A673 (cell line): ENCODE results near the gene SCNM1. TPM values are rescaled to one million over a fixed set of nuclear protein-coding genes. Genes with fewer than 3 reads are reported as not detected.
A peak's percentile ranks its signal among the peaks of the same experiment; 100 is the strongest.
"Not testable (repeated sequence)": the region's sequence is repeated elsewhere in the genome, so short reads cannot be mapped to it uniquely, and the experiment has no call there.

Source experiments
- BruUV-seq: library from RNA; stranded (reverse); fragments of 400-500 nt; replicated peaks from 2 replicates; lab custom pipeline; 2021; lab: Mats Ljungman, UMichigan
- CTCF ChIA-PET: fragments of 300-600 bp; sonication (Branson Sonifier 250); formaldehyde crosslinking; loops from one replicate; lab custom pipeline; 2022; ENCODE audit warnings: antibody characterized with exemption; lab: Charles Lee
- POLR2A ChIA-PET: fragments of 300-600 bp; sonication (Branson Sonifier 250); formaldehyde crosslinking; loops from one replicate; lab custom pipeline; 2022; ENCODE audit warnings: antibody characterized with exemption; ENCODE audit not compliant: low non-redundant PET; lab: Charles Lee
- DNase-seq: peaks from one replicate; pipeline ENCODE4 v3.0.0-alpha.2; 2015; ENCODE audit warnings: low spot score
- H3K27ac ChIP-seq: fragments of 200-600 bp; sonication (generic); 2 replicates; pipeline ENCODE4 v1.5.1; 2016; ENCODE audit warnings: mixed run types, low read depth, mild to moderate bottlenecking, mixed read lengths, antibody characterized with exemption, low read length; ENCODE audit not compliant: poor library complexity, severe bottlenecking
- H3K27me3 ChIP-seq: fragments of 200-600 bp; sonication (generic); replicated peaks from 2 replicates; pipeline ENCODE4 v1.6.1; 2017; ENCODE audit warnings: mixed run types, low read depth, mild to moderate bottlenecking, mixed read lengths, antibody characterized with exemption, low read length; ENCODE audit not compliant: insufficient read depth, poor library complexity
- H3K36me3 ChIP-seq: fragments of 200-600 bp; sonication (generic); 2 replicates; pipeline ENCODE4 v1.6.1; 2016; ENCODE audit warnings: mixed run types, mild to moderate bottlenecking, mixed read lengths, antibody characterized with exemption, low read length; ENCODE audit not compliant: insufficient read depth, poor library complexity, severe bottlenecking
- H3K4me1 ChIP-seq: fragments of 200-600 bp; sonication (generic); 2 replicates; pipeline ENCODE4 v1.6.1; 2017; ENCODE audit warnings: mixed run types, mild to moderate bottlenecking, mixed read lengths, antibody characterized with exemption, low read length; ENCODE audit not compliant: insufficient read depth, poor library complexity, severe bottlenecking
- H3K4me3 ChIP-seq: fragments of 200-600 bp; sonication (generic); 2 replicates; pipeline ENCODE4 v1.5.1; 2016; ENCODE audit warnings: low read depth, mixed run types, mild to moderate bottlenecking, mixed read lengths, low read length; ENCODE audit not compliant: poor library complexity, severe bottlenecking
- H3K9me3 ChIP-seq: fragments of 200-600 bp; sonication (generic); 2 replicates; pipeline ENCODE4 v1.6.1; 2016; ENCODE audit warnings: mixed run types, low read depth, mild to moderate bottlenecking, mixed read lengths, antibody characterized with exemption, low read length; ENCODE audit not compliant: poor library complexity, severe bottlenecking
- EZH2 ChIP-seq: fragments of 200-600 bp; sonication (generic); IDR thresholded peaks from 2 replicates; pipeline ENCODE4 v1.6.1; 2017; ENCODE audit warnings: borderline replicate concordance, low read depth, mild to moderate bottlenecking, mixed read lengths, antibody characterized with exemption, low read length; ENCODE audit not compliant: poor library complexity, severe bottlenecking
- intact Hi-C: fragments of 100-400 bp; cut with micrococcal nuclease; formaldehyde crosslinking; loops from one replicate; pipeline ENCODE4 v1.10.0; 2022; ENCODE audit not compliant: unreplicated experiment
- total RNA-seq: library from RNA; stranded (reverse); gene quantifications from 2 replicates; pipeline ENCODE4 v1.2.3, GENCODE V29; 2021
- TF ChIP-seq, protein P1 (sequence below): fragments of 300-800, 200-600 bp; sonication (generic); conservative IDR thresholded peaks from 2 replicates; pipeline ENCODE4 v1.5.1; 2017; ENCODE audit warnings: low read depth, mild to moderate bottlenecking, antibody characterized with exemption, low read length, moderate library complexity, mixed read lengths

SCNM1 gene
- total RNA-seq, 1 experiment from 2014 or later: 59.6 TPM

- Histone ChIP-seq H3K36me3 (no peaks in the 10 kb centered on the region), H3K27ac (no peak overlapping the region), H3K4me1 (peaks cover 5% of the 10 kb centered on the region), H3K4me3 (no peak overlapping the region), H3K9me3 (no peaks in the 10 kb centered on the region), H3K27me3 (no peaks in the 10 kb centered on the region)
- no TSS peak for BruUV-seq
- intact Hi-C loops: no loop called here
- CTCF ChIA-PET: no interaction called here
- no peak for TF ChIP-seq EZH2
- TF ChIP-seq, protein P1, sequence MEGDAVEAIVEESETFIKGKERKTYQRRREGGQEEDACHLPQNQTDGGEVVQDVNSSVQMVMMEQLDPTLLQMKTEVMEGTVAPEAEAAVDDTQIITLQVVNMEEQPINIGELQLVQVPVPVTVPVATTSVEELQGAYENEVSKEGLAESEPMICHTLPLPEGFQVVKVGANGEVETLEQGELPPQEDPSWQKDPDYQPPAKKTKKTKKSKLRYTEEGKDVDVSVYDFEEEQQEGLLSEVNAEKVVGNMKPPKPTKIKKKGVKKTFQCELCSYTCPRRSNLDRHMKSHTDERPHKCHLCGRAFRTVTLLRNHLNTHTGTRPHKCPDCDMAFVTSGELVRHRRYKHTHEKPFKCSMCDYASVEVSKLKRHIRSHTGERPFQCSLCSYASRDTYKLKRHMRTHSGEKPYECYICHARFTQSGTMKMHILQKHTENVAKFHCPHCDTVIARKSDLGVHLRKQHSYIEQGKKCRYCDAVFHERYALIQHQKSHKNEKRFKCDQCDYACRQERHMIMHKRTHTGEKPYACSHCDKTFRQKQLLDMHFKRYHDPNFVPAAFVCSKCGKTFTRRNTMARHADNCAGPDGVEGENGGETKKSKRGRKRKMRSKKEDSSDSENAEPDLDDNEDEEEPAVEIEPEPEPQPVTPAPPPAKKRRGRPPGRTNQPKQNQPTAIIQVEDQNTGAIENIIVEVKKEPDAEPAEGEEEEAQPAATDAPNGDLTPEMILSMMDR: no peak
- no peak for DNase-seq
- POLR2A ChIA-PET: no interaction called here
These were observed 26.1 kb downstream of the SCNM1 start for GRCh38 chr1:151192047-151192446.

- intact Hi-C loops: no loop called here
These were observed 27.4 kb downstream of the SCNM1 start for GRCh38 chr1:151193304-151193703.

GRCh38 chr1:151193856-151194255 lies 27.9 kb downstream of the SCNM1 start:
- Histone ChIP-seq H3K27me3 (no peaks in the 10 kb centered on the region), H3K9me3 (no peaks in the 10 kb centered on the region), H3K36me3 (no peaks in the 10 kb centered on the region), H3K27ac (no peak overlapping the region), H3K4me3 (no peak overlapping the region), H3K4me1 (no peaks in the 10 kb centered on the region)
- TF ChIP-seq, protein P1: no peak
- no peak for TF ChIP-seq EZH2
- intact Hi-C loops: no loop called here
- CTCF ChIA-PET: no interaction called here
- DNase-seq: no peak
- BruUV-seq: no TSS peak
- POLR2A ChIA-PET: no interaction called here

More at GRCh38 chr1:151193304-151193703, 27.4 kb downstream of the SCNM1 start:
- no peak for TF ChIP-seq EZH2
- TF ChIP-seq, protein P1: no peak
- H3K4me3 ChIP-seq: no peak overlapping the region
- CTCF ChIA-PET: no interaction called here
- no peak for DNase-seq
- no TSS peak for BruUV-seq
- H3K36me3 ChIP-seq: no peaks in the 10 kb centered on the region
- H3K4me1 ChIP-seq: peaks cover 5% of the 10 kb centered on the region
- no peak overlapping the region for H3K27ac ChIP-seq
- POLR2A ChIA-PET: no interaction called here
- H3K9me3 ChIP-seq: no peaks in the 10 kb centered on the region
- H3K27me3 ChIP-seq: no peaks in the 10 kb centered on the region

GRCh38 chr1:151194894-151195594 lies 29.1 kb downstream of the SCNM1 start:
- peak; percentile 72 for DNase-seq
- CTCF ChIA-PET, H3K27me3 ChIP-seq, intact Hi-C loops, H3K36me3 ChIP-seq, H3K4me1 ChIP-seq, H3K9me3 ChIP-seq, BruUV-seq: not testable (repeated sequence)
- Histone ChIP-seq H3K27ac (peak overlapping the region; percentile 67), H3K4me3 (peak overlapping the region; percentile 45)
- POLR2A ChIA-PET: interaction anchor here (0.6 kb wide), 2 partner anchors 87 to 202 kb away, joined by 3 to 4 read pairs; no protein-coding TSS in a partner anchor
